HepG2 (cell line): ENCODE results near the gene ESR1. TPM values are rescaled to one million over a fixed set of nuclear protein-coding genes. Genes with fewer than 3 reads are reported as not detected.

Experiments used
- ATAC-seq: fragments of 200-7000 bp; cut with Tn5 transposase; 3 replicates; pipeline ENCODE4 v1.9.1; 2020; ENCODE audit warnings: mild to moderate bottlenecking, moderate library complexity
- BruUV-seq: library from RNA; stranded (reverse); fragments of 400-500 nt; replicated peaks from 2 replicates; lab custom pipeline; 2021; lab: Mats Ljungman, UMichigan
- CTCF ChIA-PET: fragments of 300-600 bp; formaldehyde crosslinking; extraction: SDS; loops from one replicate; lab custom pipeline; 2021; ENCODE audit warnings: low total read pairs, inconsistent platforms, low intra/inter-chr PET ratio; lab: Yijun Ruan, JAX
- POLR2A ChIA-PET: fragments of 350-600 bp; sonication (Branson Sonifier 250); formaldehyde crosslinking; loops from one replicate; lab custom pipeline; 2020; ENCODE audit warnings: antibody characterized with exemption, inconsistent platforms; lab: Yijun Ruan, JAX
- DNase-seq: peaks from one replicate; pipeline ENCODE4 v3.0.0-alpha.2; 2015; ENCODE audit warnings: low spot score
- FAIRE-seq: peaks from 3 replicates; lab custom pipeline; 2011; peaks lifted over from hg19 to GRCh38; lab: Jason Lieb, UNC
- H2AFZ ChIP-seq: one replicate; pipeline ENCODE4 v1.6.1; 2011; ENCODE audit warnings: low read length, inconsistent platforms
- H3K27ac ChIP-seq: fragments of 300-600 bp; 3 replicates; pipeline ENCODE4 v1.8.0; 2011; ENCODE audit warnings: mixed run types, mild to moderate bottlenecking, mixed read lengths, low read length, inconsistent platforms; ENCODE audit not compliant: insufficient read depth; ENCODE audit errors: extremely low read length
- H3K27me3 ChIP-seq, 2 experiments: fragments of 200-600 bp in 1 of 2; 2 replicates in 1 of 2; 3 replicates in 1 of 2; pipeline versions ENCODE4 v1.6.0 to v1.8.0; 2011; ENCODE audit warnings: low read length in 2 of 2, mild to moderate bottlenecking in 2 of 2, moderate library complexity in 2 of 2, inconsistent platforms in 1 of 2; ENCODE audit not compliant: insufficient read depth in 2 of 2, control insufficient read depth in 1 of 2
- H3K36me3 ChIP-seq, 2 experiments: fragments of 200-600 bp in 1 of 2; replicated peaks in 1 of 2; 2 replicates in 1 of 2; 3 replicates in 1 of 2; pipeline versions ENCODE4 v1.5.1 to v1.8.0; 2011; ENCODE audit warnings: low read length in 2 of 2, inconsistent platforms in 1 of 2; ENCODE audit not compliant: insufficient read depth in 2 of 2, control insufficient read depth in 1 of 2
- H3K4me1 ChIP-seq: 2 replicates; pipeline ENCODE4 v1.5.1; 2012; ENCODE audit warnings: low read length, inconsistent platforms; ENCODE audit not compliant: insufficient read depth
- H3K4me2 ChIP-seq: 2 replicates; pipeline ENCODE4 v1.6.0; 2011; ENCODE audit warnings: low read depth, low read length, inconsistent platforms
- H3K4me3 ChIP-seq, 3 experiments: fragments of 200-600 bp in 1 of 3; sonication (generic), shearing (Covaris generic) in 1 of 3; replicated peaks in 1 of 3; 2 replicates each; pipeline ENCODE4 v1.5.1; 2011 to 2016; ENCODE audit warnings: low read length in 3 of 3, inconsistent platforms in 2 of 3, low read depth in 2 of 3, mild to moderate bottlenecking in 2 of 3, control low read depth in 1 of 3, mixed read lengths in 1 of 3; ENCODE audit not compliant: insufficient read depth in 1 of 3
- H3K79me2 ChIP-seq: one replicate; pipeline ENCODE4 v1.6.1; 2011; ENCODE audit warnings: low read length, inconsistent platforms; ENCODE audit not compliant: insufficient read depth
- H3K9ac ChIP-seq: 2 replicates; pipeline ENCODE4 v1.6.0; 2011; ENCODE audit warnings: mild to moderate bottlenecking, low read depth, low read length, inconsistent platforms; ENCODE audit not compliant: insufficient read depth
- H3K9me3 ChIP-seq: 2 replicates; pipeline ENCODE4 v1.5.1; 2012; ENCODE audit warnings: mild to moderate bottlenecking, low read length
- H4K20me1 ChIP-seq: 2 replicates; pipeline ENCODE4 v1.6.0; 2011; ENCODE audit warnings: inconsistent platforms, mild to moderate bottlenecking, low read length, moderate library complexity; ENCODE audit not compliant: insufficient read depth
- CREB1 ChIP-seq, 2 experiments: fragments of 450-650 bp in 1 of 2; IDR thresholded peaks; 2 replicates each; pipeline ENCODE4 v1.6.1; 2016 to 2017; ENCODE audit warnings: control low read depth in 1 of 2, mild to moderate bottlenecking in 1 of 2, missing compliant biosample characterization in 1 of 2, missing genetic modification characterization in 1 of 2
- CREB3 ChIP-seq: sonication (generic); formaldehyde crosslinking; IDR thresholded peaks from 2 replicates; pipeline ENCODE4 v1.5.0; 2020; ENCODE audit warnings: missing genetic modification reagents
- ETV5 ChIP-seq: IDR thresholded peaks from 2 replicates; pipeline ENCODE4 v1.6.1; 2018; ENCODE audit warnings: missing biosample characterization, missing genetic modification reagents, inconsistent platforms, borderline replicate concordance
- GATA4 ChIP-seq: sonication (generic); IDR thresholded peaks from 2 replicates; pipeline ENCODE4 v1.6.1; 2016; ENCODE audit warnings: antibody characterized with exemption, low read depth, borderline replicate concordance
- HMG20A ChIP-seq: IDR thresholded peaks from 2 replicates; pipeline ENCODE4 v1.6.1; 2016; ENCODE audit warnings: borderline replicate concordance
- MEIS2 ChIP-seq: sonication (generic); formaldehyde crosslinking; IDR thresholded peaks from 2 replicates; pipeline ENCODE4 v1.9.0; 2021; ENCODE audit warnings: mild to moderate bottlenecking, missing genetic modification reagents
- MIER2 ChIP-seq: IDR thresholded peaks from 2 replicates; pipeline ENCODE4 v1.6.1; 2016; ENCODE audit warnings: missing biosample characterization, missing genetic modification reagents
- MXD1 ChIP-seq: sonication (generic); formaldehyde crosslinking; IDR thresholded peaks from 2 replicates; pipeline ENCODE4 v1.4.0; 2020; ENCODE audit warnings: mild to moderate bottlenecking, missing genetic modification reagents
- PPARG ChIP-seq: conservative IDR thresholded peaks from 2 replicates; pipeline ENCODE4 v1.6.1; 2016; ENCODE audit warnings: missing biosample characterization, missing genetic modification reagents
- SPEN ChIP-seq: sonication (generic); formaldehyde crosslinking; IDR thresholded peaks from 2 replicates; pipeline ENCODE4 v1.5.1; 2020; ENCODE audit warnings: low read depth, mild to moderate bottlenecking, missing genetic modification reagents
- STAT6 ChIP-seq: sonication (generic); formaldehyde crosslinking; IDR thresholded peaks from 2 replicates; pipeline ENCODE4 v1.4.0; 2020; ENCODE audit warnings: missing genetic modification reagents, mild to moderate bottlenecking, borderline replicate concordance
- TCF7 ChIP-seq: sonication (generic); IDR thresholded peaks from 2 replicates; pipeline ENCODE4 v1.6.1; 2016; ENCODE audit warnings: antibody characterized with exemption, low read depth
- ZKSCAN8 ChIP-seq: IDR thresholded peaks from 2 replicates; pipeline ENCODE4 v1.6.1; 2016; ENCODE audit warnings: borderline replicate concordance, missing genetic modification reagents, missing compliant biosample characterization
- ZNF350 ChIP-seq: sonication (generic); formaldehyde crosslinking; IDR thresholded peaks from 2 replicates; pipeline ENCODE4 v1.4.0; 2020; ENCODE audit warnings: mild to moderate bottlenecking, low read depth, missing genetic modification reagents, borderline replicate concordance
- ZNF839 ChIP-seq: sonication (generic); formaldehyde crosslinking; IDR thresholded peaks from 2 replicates; pipeline ENCODE4 v1.4.0; 2020; ENCODE audit warnings: missing genetic modification reagents, mild to moderate bottlenecking, borderline replicate concordance
- WGBS: methylation state at CpG from one replicate; pipeline ENCODE4 v1.1.6; 2017; ENCODE audit warnings: low lambda C conversion rate; 5-methylcytosine and 5-hydroxymethylcytosine counted together
- in situ Hi-C: cut with HindIII; loops from 2 replicates; pipeline ENCODE4 v1.10.0; 2017; ENCODE audit warnings: low pct_unique_long_range_greater_than_20kb; ENCODE audit not compliant: extremely low pct_ligation_motif_present
- intact Hi-C: fragments of 100-400 bp; cut with micrococcal nuclease; formaldehyde crosslinking; loops from one replicate; pipeline ENCODE4 v1.10.0; 2022; ENCODE audit not compliant: unreplicated experiment
- polyA plus RNA-seq, 8 experiments: library from polyadenylated mRNA; depleted of rRNA in 3 of 8; stranded (reverse) in 7 of 8; unstranded in 1 of 8; fragments of >200 nt; fragmentation: Illumina TruSeq in 4 of 8; extraction: Trizol in 4 of 8; gene quantifications; 2 replicates each; pipeline versions ENCODE4 v1.2.1 to v1.2.3, GENCODE V29; 2011 to 2016; ENCODE audit warnings: low read depth in 4 of 8, missing spikeins in 1 of 8, mixed read lengths in 1 of 8; ENCODE audit not compliant: insufficient read depth in 1 of 8
- total RNA-seq, 5 experiments: library from RNA; depleted of rRNA; stranded (reverse); fragments of >200 nt; fragmentation: Illumina TruSeq; extraction: Trizol; gene quantifications; 2 replicates each; pipeline ENCODE4 v1.2.3, GENCODE V29; 2016; ENCODE audit warnings: low read depth in 1 of 5
- TF ChIP-seq, protein P1 (sequence below): IDR thresholded peaks from 2 replicates; pipeline ENCODE4 v1.6.1; 2012; ENCODE audit warnings: low read depth, low read length, improper control_type of control experiment
- TF ChIP-seq, protein P2 (sequence below): conservative IDR thresholded peaks from 2 replicates; pipeline ENCODE4 v1.6.1; 2018; ENCODE audit warnings: missing genetic modification reagents

ESR1 gene
- total and polyA plus RNA-seq, 2 of the 13 experiments (the other 11 are each of a cell fraction or from before 2014, with no cell fraction given), result not detected

DNA sequence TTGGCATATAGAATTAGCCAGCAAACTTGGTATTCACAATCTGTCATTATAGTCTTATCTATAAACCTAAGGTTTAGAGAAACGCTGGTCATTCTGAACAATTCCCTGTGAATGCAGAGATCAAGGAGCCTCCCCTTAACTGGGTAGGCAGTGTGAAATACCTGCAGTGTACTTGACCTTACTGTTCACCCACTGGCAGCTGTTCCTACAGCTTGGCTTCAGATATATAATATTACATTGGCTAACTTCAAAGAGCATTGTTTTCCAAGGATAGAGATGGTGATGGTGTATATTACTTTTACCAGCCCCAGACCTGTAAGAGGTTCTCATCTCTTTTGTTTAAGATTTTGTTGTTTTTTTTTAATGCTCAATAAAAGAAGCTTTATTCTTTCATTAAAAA lies 168.3 kb downstream of the ESR1 start:
- POLR2A ChIA-PET, result no interaction called here
- intact Hi-C loops (no loop called here), in situ Hi-C loops (no loop called here)
- Histone ChIP-seq H4K20me1 (no peaks in the 10 kb centered on the region), H3K27me3 (0 out of 5 replicates have a peak, but pooled peaks cover 0 to under 1% of the 10 kb centered on the region in 2 experiments), H3K4me3 (no peak overlapping the region), H3K4me1 (no peaks in the 10 kb centered on the region), H3K27ac (no peak overlapping the region), H3K79me2 (no peaks in the 10 kb centered on the region), H3K4me2 (no peak overlapping the region), H3K9ac (no peak overlapping the region), H3K9me3 (no peaks in the 10 kb centered on the region), H2AFZ (no peak overlapping the region), H3K36me3 (no peaks in the 10 kb centered on the region)
- DNase-seq, result no peak
- ATAC-seq, result no peak
- no peak for FAIRE-seq
- CTCF ChIA-PET, result no interaction called here
- TF ChIP-seq STAT6 (CRISPR knock-in tag) (no peak), ZNF839 (no peak), MXD1 (no peak), ETV5 (CRISPR knock-in tag) (no peak), SPEN (CRISPR knock-in tag) (no peak), CREB1 (IDR thresholded peaks at IDR 0.05) (no peak), CREB1 (CRISPR knock-in tag; IDR thresholded peaks at IDR 0.05) (no peak), ZNF350 (CRISPR knock-in tag) (no peak), CREB3 (CRISPR knock-in tag) (no peak), MEIS2 (CRISPR knock-in tag) (no peak), TCF7 (no peak), ZKSCAN8 (CRISPR knock-in tag) (no peak), GATA4 (no peak), MIER2 (no peak), HMG20A (CRISPR knock-in tag) (no peak), PPARG (CRISPR knock-in tag) (no peak)
- TF ChIP-seq, protein P1, sequence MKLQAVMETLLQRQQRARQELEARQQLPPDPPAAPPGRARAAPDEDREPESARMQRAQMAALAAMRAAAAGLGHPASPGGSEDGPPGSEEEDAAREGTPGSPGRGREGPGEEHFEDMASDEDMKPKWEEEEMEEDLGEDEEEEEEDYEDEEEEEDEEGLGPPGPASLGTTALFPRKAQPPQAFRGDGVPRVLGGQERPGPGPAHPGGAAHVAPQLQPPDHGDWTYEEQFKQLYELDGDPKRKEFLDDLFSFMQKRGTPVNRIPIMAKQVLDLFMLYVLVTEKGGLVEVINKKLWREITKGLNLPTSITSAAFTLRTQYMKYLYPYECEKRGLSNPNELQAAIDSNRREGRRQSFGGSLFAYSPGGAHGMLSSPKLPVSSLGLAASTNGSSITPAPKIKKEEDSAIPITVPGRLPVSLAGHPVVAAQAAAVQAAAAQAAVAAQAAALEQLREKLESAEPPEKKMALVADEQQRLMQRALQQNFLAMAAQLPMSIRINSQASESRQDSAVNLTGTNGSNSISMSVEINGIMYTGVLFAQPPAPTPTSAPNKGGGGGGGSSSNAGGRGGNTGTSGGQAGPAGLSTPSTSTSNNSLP, result no peak
- TF ChIP-seq, protein P2, sequence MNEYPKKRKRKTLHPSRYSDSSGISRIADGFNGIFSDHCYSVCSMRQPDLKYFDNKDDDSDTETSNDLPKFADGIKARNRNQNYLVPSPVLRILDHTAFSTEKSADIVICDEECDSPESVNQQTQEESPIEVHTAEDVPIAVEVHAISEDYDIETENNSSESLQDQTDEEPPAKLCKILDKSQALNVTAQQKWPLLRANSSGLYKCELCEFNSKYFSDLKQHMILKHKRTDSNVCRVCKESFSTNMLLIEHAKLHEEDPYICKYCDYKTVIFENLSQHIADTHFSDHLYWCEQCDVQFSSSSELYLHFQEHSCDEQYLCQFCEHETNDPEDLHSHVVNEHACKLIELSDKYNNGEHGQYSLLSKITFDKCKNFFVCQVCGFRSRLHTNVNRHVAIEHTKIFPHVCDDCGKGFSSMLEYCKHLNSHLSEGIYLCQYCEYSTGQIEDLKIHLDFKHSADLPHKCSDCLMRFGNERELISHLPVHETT (CRISPR knock-in tag), result no peak
- 0% methylated on average over 1 of the region's 1 CpG for WGBS
- BruUV-seq, result no TSS peak
